Lung microvascular endothelial cell (primary cell): Measurements from ENCODE around the gene MKNK2. TPM values are rescaled to one million over a fixed set of nuclear protein-coding genes. Genes with fewer than 3 reads are reported as not detected.
"Not testable (repeated sequence)": the region's sequence is repeated elsewhere in the genome, so short reads cannot be mapped to it uniquely, and the experiment has no call there.

Experiments used
- DNase-seq, 2 donors: peaks; one replicate each; pipeline versions ENCODE4 v3.0.0 to v3.0.0-alpha.2; 2010; ENCODE audit warnings: low read depth in 2 of 2
- total RNA-seq: library from RNA; depleted of rRNA; stranded (reverse); fragments of >200 nt; gene quantifications from 2 replicates; pipeline ENCODE4 v1.2.1, GENCODE V29; 2014

MKNK2 gene
- 80.9 and 102 TPM in 2 replicates for total RNA-seq

- DNase-seq, result peak; percentile 88 to 95
These were observed at the start of gene MKNK2 for GRCh38 chr19:2050991-2051772. TSS of gene MKNK2 (minus strand) at chr19:2051244. CDS start at chr19:2050851, 393 bp downstream.

- no peak for DNase-seq
These were observed 49.6 kb upstream of the MKNK2 start for GRCh38 chr19:2100719-2101061.

GRCh38 chr19:2099937-2100718 lies 49.1 kb upstream of the MKNK2 start:
- DNase-seq, result no peak

GRCh38 chr19:2099054-2099501 lies 48.0 kb upstream of the MKNK2 start:
- no peak for DNase-seq

- no peak for DNase-seq
These were observed 46.9 kb upstream of the MKNK2 start for GRCh38 chr19:2097886-2098327.

GRCh38 chr19:2097203-2097885 lies 46.3 kb upstream of the MKNK2 start:
- DNase-seq, result no peak

- DNase-seq, result peak; percentile 98 to 99
These were observed 45.6 kb upstream of the MKNK2 start, which contains the start of gene IZUMO4 for GRCh38 chr19:2096480-2097202. TSS of gene IZUMO4 (plus strand) at chr19:2096915. CDS start at chr19:2096946, 31 bp downstream.

- peak; percentile 95 to 96 for DNase-seq
These were observed 45.0 kb upstream of the MKNK2 start, which contains the start of gene MOB3A for GRCh38 chr19:2096034-2096479. TSS of gene MOB3A (minus strand) at chr19:2096326. CDS start at chr19:2078560, 17,766 bp downstream.

GRCh38 chr19:2091926-2092525 lies 41.0 kb upstream of the MKNK2 start:
- not testable (repeated sequence) for DNase-seq

- DNase-seq, result no peak
These were observed 38.6 kb upstream of the MKNK2 start for GRCh38 chr19:2089727-2090053.

GRCh38 chr19:2089001-2089711 lies 38.1 kb upstream of the MKNK2 start:
- peak; percentile 81 to 87 for DNase-seq

GRCh38 chr19:2087621-2088100 lies 36.6 kb upstream of the MKNK2 start:
- no peak for DNase-seq

GRCh38 chr19:2086695-2087620 lies 35.9 kb upstream of the MKNK2 start:
- peak; percentile 45 to 68 for DNase-seq

- peak; percentile 71 for DNase-seq
These were observed 34.1 kb upstream of the MKNK2 start for GRCh38 chr19:2084993-2085720.

- peak in 1 of 2 donors; percentile 81 for DNase-seq
These were observed 32.3 kb upstream of the MKNK2 start for GRCh38 chr19:2083174-2083854.

GRCh38 chr19:2081873-2082810 lies 31.1 kb upstream of the MKNK2 start:
- no peak for DNase-seq
